ENCODE data around the gene RSPH10B. TPM values are rescaled to one million over a fixed set of nuclear protein-coding genes. Genes with fewer than 3 reads are reported as not detected.
A peak's percentile ranks its signal among the peaks of the same experiment; 100 is the strongest.
"Not testable (repeated sequence)": the region's sequence is repeated elsewhere in the genome, so short reads cannot be mapped to it uniquely, and the experiment has no call there.

Gene RSPH10B
- total and polyA plus RNA-seq, 2 of the 8 experiments (the other 6 are each of a cell fraction or from before 2014, with no cell fraction given) = 0.17 to 0.45 TPM

GRCh38 chr7:5997210-5997808, 26.8 kb upstream of the RSPH10B start (continued):
- TF ChIP-seq CTCF (IDR thresholded peaks at IDR 0.05; ENCODE audit: control extremely low read depth in 1 of 3, insufficient read depth in 1 of 3, low read depth in 1 of 3, low read length in 3 of 3) = peak; percentile 9 to 42 (median 30); a peak in 3 of 4 replicates

GRCh38 chr7:5987061-5987460, 16.6 kb upstream of the RSPH10B start:
- H4K91ac ChIP-seq (replicated peaks; ENCODE audit: insufficient read length, low read length); H3K4me3 ChIP-seq (ENCODE audit: extremely low read depth in 1 of 4, insufficient read depth in 2 of 4, low read depth in 3 of 4, low read length in 4 of 4); DNase-seq (ENCODE audit: low read depth in 1 of 2, low spot score in 2 of 2); H4K5ac ChIP-seq (ENCODE audit: insufficient read length, low read depth, low read length); H3K23me2 ChIP-seq (ENCODE audit: low read depth, low read length); H3K4ac ChIP-seq (replicated peaks; ENCODE audit: insufficient read length, low read depth, low read length); POLR2A ChIA-PET (ENCODE audit: partially characterized antibody); H3K9me3 ChIP-seq (ENCODE audit: insufficient read depth in 2 of 2, low read depth in 1 of 2, low read length in 1 of 2); H3K79me2 ChIP-seq (ENCODE audit: control insufficient read depth in 1 of 2, insufficient read depth in 2 of 2, low read length in 2 of 2); H4K8ac ChIP-seq (ENCODE audit: extremely low read depth, insufficient read depth, low read length); H2BK12ac ChIP-seq (ENCODE audit: low read depth, low read length); H3K23ac ChIP-seq (ENCODE audit: insufficient read length); H3K27ac ChIP-seq (ENCODE audit: low read depth, low read length); H3K18ac ChIP-seq (ENCODE audit: extremely low read depth, low read length); H3K56ac ChIP-seq (replicated peaks; ENCODE audit: insufficient read length, low read depth, low read length); FAIRE-seq; H3K14ac ChIP-seq (ENCODE audit: insufficient read length); H3K4me1 ChIP-seq (replicated peaks in 1 of 4; ENCODE audit: control insufficient read depth in 3 of 4, insufficient read depth in 4 of 4, low read length in 3 of 4); H2BK5ac ChIP-seq (ENCODE audit: low read depth, low read length); H2BK120ac ChIP-seq (replicated peaks; ENCODE audit: low read depth, low read length); H2BK20ac ChIP-seq (ENCODE audit: low read length); H3K4me2 ChIP-seq (ENCODE audit: insufficient read depth in 1 of 2, low read depth in 2 of 2, low read length in 2 of 2); H3K27me3 ChIP-seq (replicated peaks in 1 of 4; ENCODE audit: control insufficient read depth in 3 of 4, extremely low read depth in 1 of 4, insufficient read depth in 3 of 4, low read length in 3 of 4); H3K79me1 ChIP-seq (ENCODE audit: low read depth, low read length); H4K20me1 ChIP-seq (replicated peaks in 1 of 2; ENCODE audit: control insufficient read depth in 1 of 2, insufficient read depth in 2 of 2, low read length in 2 of 2); H2AFZ ChIP-seq (ENCODE audit: low read length); H3K9ac ChIP-seq (replicated peaks in 1 of 4; ENCODE audit: extremely low read depth in 1 of 4, low read depth in 3 of 4, low read length in 3 of 4); H2AK5ac ChIP-seq (ENCODE audit: low read depth, low read length); H2BK15ac ChIP-seq (ENCODE audit: low read length): not testable (repeated sequence)
- H3K36me3 ChIP-seq (ENCODE audit: control insufficient read depth in 2 of 4, insufficient read depth in 4 of 4, low read length in 3 of 4) = peaks cover 0 to 27% (median 7%) of the 10 kb centered on the region in 4 experiments; a peak in 5 of 8 replicates
- WGBS, 2 experiments (ENCODE audit: extremely low coverage in 1 of 2, insufficient coverage in 1 of 2, insufficient read length in 1 of 2, insufficient replicate concordance in 2 of 2, low coverage in 1 of 2, low lambda C conversion rate in 2 of 2, missing lambda C conversion rate in 1 of 2) = 94% methylated on average over 14 of the region's 15 CpGs; no CpG with 5 or more reads in 1 of the 2 experiments
- CTCF ChIA-PET (ENCODE audit: partially characterized antibody) = interaction anchor here (0.8 kb wide), 1 partner anchor 131 kb away, joined by 3 read pairs; no protein-coding TSS in a partner anchor
